Trophoblast cell (in vitro differentiated cells and primary cell): ENCODE data around the gene NPTX1.
A peak's percentile ranks its signal among the peaks of the same experiment; 100 is the strongest.

Experiments used
- DNase-seq, 2 donors: peaks; one replicate each; pipeline ENCODE4 v3.0.0-alpha.2; 2016
- H2AFZ ChIP-seq: 2 replicates; pipeline ENCODE4 v1.6.1; 2013; ENCODE audit warnings: low read length, moderate library complexity, mild to moderate bottlenecking; ENCODE audit not compliant: insufficient read depth, poor library complexity
- H2AK5ac ChIP-seq: 2 replicates; pipeline ENCODE4 v1.6.1; 2013; ENCODE audit warnings: mild to moderate bottlenecking, low read length
- H2BK120ac ChIP-seq: 2 replicates; pipeline ENCODE4 v1.6.1; 2013; ENCODE audit warnings: low read length, mild to moderate bottlenecking, moderate library complexity; ENCODE audit not compliant: insufficient read depth, poor library complexity
- H2BK12ac ChIP-seq: 2 replicates; pipeline ENCODE4 v1.6.1; 2013; ENCODE audit warnings: mild to moderate bottlenecking, low read length, moderate library complexity
- H2BK5ac ChIP-seq: 2 replicates; pipeline ENCODE4 v1.6.1; 2013; ENCODE audit warnings: low read length, low read depth, moderate library complexity, mild to moderate bottlenecking; ENCODE audit not compliant: poor library complexity
- H3K14ac ChIP-seq: 2 replicates; pipeline ENCODE4 v1.6.1; 2013; ENCODE audit warnings: mild to moderate bottlenecking, low read length
- H3K18ac ChIP-seq: 2 replicates; pipeline ENCODE4 v1.6.1; 2013; ENCODE audit warnings: mild to moderate bottlenecking, low read length
- H3K23ac ChIP-seq: 2 replicates; pipeline ENCODE4 v1.6.1; 2013; ENCODE audit warnings: low read length
- H3K27ac ChIP-seq: 2 replicates; pipeline ENCODE4 v1.5.1; 2013; ENCODE audit warnings: low read depth, mild to moderate bottlenecking, inconsistent platforms, low read length, moderate library complexity
- H3K27me3 ChIP-seq: 2 replicates; pipeline ENCODE4 v1.6.1; 2013; ENCODE audit warnings: inconsistent platforms, mild to moderate bottlenecking, low read length, moderate library complexity; ENCODE audit not compliant: insufficient read depth
- H3K36me3 ChIP-seq, 2 experiments: 1 replicate in 1 of 2; 2 replicates in 1 of 2; pipeline ENCODE4 v1.6.1; 2013; ENCODE audit warnings: low read length in 2 of 2, mild to moderate bottlenecking in 2 of 2, moderate library complexity in 1 of 2; ENCODE audit not compliant: insufficient read depth in 2 of 2, control insufficient read depth in 1 of 2
- H3K4ac ChIP-seq: 2 replicates; pipeline ENCODE4 v1.6.1; 2013; ENCODE audit warnings: low read depth, mild to moderate bottlenecking, low read length, moderate library complexity
- H3K4me1 ChIP-seq, 2 experiments: 1 replicate in 1 of 2; 2 replicates in 1 of 2; pipeline ENCODE4 v1.6.1; 2013; ENCODE audit warnings: low read length in 2 of 2, mild to moderate bottlenecking in 2 of 2, moderate library complexity in 1 of 2; ENCODE audit not compliant: insufficient read depth in 2 of 2, control insufficient read depth in 1 of 2
- H3K4me2 ChIP-seq: 2 replicates; pipeline ENCODE4 v1.6.1; 2013; ENCODE audit warnings: inconsistent platforms, mild to moderate bottlenecking, low read length, moderate library complexity
- H3K4me3 ChIP-seq: 2 replicates; pipeline ENCODE4 v1.5.1; 2013; ENCODE audit warnings: mild to moderate bottlenecking, low read depth, low read length, inconsistent platforms
- H3K79me1 ChIP-seq: one replicate; pipeline ENCODE4 v1.6.1; 2013; ENCODE audit warnings: low read length
- H3K79me2 ChIP-seq: 2 replicates; pipeline ENCODE4 v1.6.1; 2013; ENCODE audit warnings: low read length, mild to moderate bottlenecking; ENCODE audit not compliant: control insufficient read depth, insufficient read depth, poor library complexity
- H3K9ac ChIP-seq: 2 replicates; pipeline ENCODE4 v1.6.1; 2013; ENCODE audit warnings: mild to moderate bottlenecking, low read length
- H3K9me3 ChIP-seq: 2 replicates; pipeline ENCODE4 v1.6.1; 2013; ENCODE audit warnings: low read depth, mild to moderate bottlenecking, control low read depth, inconsistent platforms, low read length; ENCODE audit not compliant: insufficient read depth
- H4K12ac ChIP-seq: 2 replicates; pipeline ENCODE4 v1.6.1; 2013; ENCODE audit warnings: low read depth, mild to moderate bottlenecking, low read length, moderate library complexity
- H4K8ac ChIP-seq: 2 replicates; pipeline ENCODE4 v1.6.1; 2013; ENCODE audit warnings: low read depth, mild to moderate bottlenecking, low read length, moderate library complexity
- H4K91ac ChIP-seq: one replicate; pipeline ENCODE4 v1.6.1; 2013; ENCODE audit warnings: low read depth, mild to moderate bottlenecking, low read length, moderate library complexity
- WGBS: extraction: QIAGEN DNeasy Blood & Tissue Kit; methylation state at CpG from one replicate; pipeline ENCODE4 v1.1.7; 2013; ENCODE audit warnings: missing lambda C conversion rate; ENCODE audit not compliant: insufficient read length, insufficient coverage; ENCODE audit errors: extremely low coverage; 5-methylcytosine and 5-hydroxymethylcytosine counted together

NPTX1 gene

DNA sequence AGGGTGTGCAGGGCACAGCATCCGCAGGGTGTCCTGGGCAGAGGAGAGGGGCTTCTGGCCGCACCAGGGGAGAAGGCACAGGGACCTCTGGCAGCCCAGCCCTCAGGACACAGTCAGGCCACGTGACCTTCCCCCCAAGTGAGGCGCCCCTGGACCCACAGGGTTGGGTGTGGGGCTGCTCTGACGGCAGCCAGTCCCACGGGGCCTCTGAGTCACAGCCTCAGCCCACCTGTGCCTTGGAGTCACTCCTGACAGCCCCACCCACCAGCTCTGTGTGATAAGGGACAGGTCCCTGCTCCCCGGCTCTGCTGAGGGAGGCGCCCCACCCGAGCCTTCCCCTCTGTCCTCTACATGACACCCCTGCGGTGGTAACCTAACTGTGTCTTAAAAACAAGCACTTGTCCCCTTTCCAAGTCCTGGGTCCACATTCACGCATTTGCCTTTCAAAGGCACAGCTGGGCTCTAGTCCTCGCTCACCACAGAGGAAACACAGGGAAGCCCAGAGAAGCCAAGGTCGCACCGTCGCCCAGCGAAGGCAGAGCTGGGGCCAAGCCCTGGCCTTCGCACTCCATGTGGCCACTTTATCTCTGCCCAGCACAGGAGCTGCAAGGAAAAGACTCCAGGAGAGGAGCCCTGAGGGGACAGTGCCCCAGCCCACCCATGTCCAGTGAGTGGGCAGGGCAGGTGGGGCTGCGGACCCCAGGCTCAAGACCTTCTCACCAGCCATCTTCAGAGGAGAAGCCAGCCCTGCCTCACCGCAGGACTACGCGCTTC lies 5.1 kb upstream of the NPTX1 start:
- no peak overlapping the region for H3K4me3 ChIP-seq
- no peak overlapping the region for H3K23ac ChIP-seq
- H2BK12ac ChIP-seq = no peak overlapping the region
- no peaks in the 10 kb centered on the region for H3K79me2 ChIP-seq
- no peak overlapping the region for H3K27ac ChIP-seq
- no peak overlapping the region for H4K8ac ChIP-seq
- DNase-seq = no peak
- H2BK120ac ChIP-seq = no peak overlapping the region
- WGBS = no CpG with 5 or more reads among the region's 21 CpGs
- H3K4me2 ChIP-seq = no peak overlapping the region
- H3K4ac ChIP-seq = no peak overlapping the region
- H3K79me1 ChIP-seq = no peaks in the 10 kb centered on the region
- H3K14ac ChIP-seq = no peak overlapping the region
- H2BK5ac ChIP-seq = no peak overlapping the region
- no peak overlapping the region for H3K18ac ChIP-seq
- peaks cover 6% of the 10 kb centered on the region for H3K9me3 ChIP-seq
- no peaks in the 10 kb centered on the region for H3K36me3 ChIP-seq
- H4K12ac ChIP-seq = no peak overlapping the region
- peaks cover 36% of the 10 kb centered on the region for H3K27me3 ChIP-seq
- H3K9ac ChIP-seq = no peak overlapping the region
- no peak overlapping the region for H4K91ac ChIP-seq
- peaks cover 0 to 3% of the 10 kb centered on the region in 2 experiments for H3K4me1 ChIP-seq
- no peak overlapping the region for H2AK5ac ChIP-seq
- no peak overlapping the region for H2AFZ ChIP-seq

- no peak overlapping the region for H3K4me3 ChIP-seq
- H3K79me1 ChIP-seq = no peaks in the 10 kb centered on the region
- H3K4me1 ChIP-seq = peaks cover 3 to 4% of the 10 kb centered on the region in 2 experiments
- no peak overlapping the region for H2AK5ac ChIP-seq
- H2AFZ ChIP-seq = no peak overlapping the region
- peaks cover 48% of the 10 kb centered on the region for H3K27me3 ChIP-seq
- no peaks in the 10 kb centered on the region for H3K79me2 ChIP-seq
- H3K27ac ChIP-seq = no peak overlapping the region
- no peaks in the 10 kb centered on the region for H3K36me3 ChIP-seq
- H4K12ac ChIP-seq = no peak overlapping the region
- no peak overlapping the region for H2BK120ac ChIP-seq
- no peak overlapping the region for H2BK12ac ChIP-seq
- H3K4ac ChIP-seq = no peak overlapping the region
- no peak overlapping the region for H3K14ac ChIP-seq
- H2BK5ac ChIP-seq = no peak overlapping the region
- no peak overlapping the region for H3K18ac ChIP-seq
- H4K8ac ChIP-seq = no peak overlapping the region
- H4K91ac ChIP-seq = no peak overlapping the region
- H3K23ac ChIP-seq = no peak overlapping the region
- no CpG with 5 or more reads among the region's 7 CpGs for WGBS
- no peak for DNase-seq
- H3K4me2 ChIP-seq = no peak overlapping the region
- H3K9me3 ChIP-seq = peaks cover 6% of the 10 kb centered on the region
- no peak overlapping the region for H3K9ac ChIP-seq
Measured at GRCh38 chr17:80480248-80480647, 3.8 kb upstream of the NPTX1 start.

DNA sequence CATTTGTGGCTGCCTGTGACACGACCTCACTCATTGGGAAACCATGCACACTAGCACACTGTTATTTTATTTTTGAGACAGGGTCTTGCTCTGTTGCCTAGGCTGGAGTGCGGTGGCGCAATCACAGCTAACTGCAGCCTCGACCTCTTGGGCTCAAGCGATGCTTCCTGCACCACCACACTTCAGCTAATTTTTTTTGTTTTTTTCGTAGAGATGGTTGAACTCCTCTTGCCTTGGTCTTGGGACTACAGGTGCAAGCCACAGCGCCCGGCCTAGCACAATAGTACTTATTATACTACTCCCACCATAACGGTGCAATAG lies 2.8 kb upstream of the NPTX1 start:
- Histone ChIP-seq H3K9me3 (peaks cover 6% of the 10 kb centered on the region), H3K27ac (no peak overlapping the region), H2AFZ (no peak overlapping the region), H3K4me1 (peaks cover 3 to 4% of the 10 kb centered on the region in 2 experiments), H2BK12ac (no peak overlapping the region), H3K14ac (no peak overlapping the region), H3K4me2 (no peak overlapping the region), H4K12ac (no peak overlapping the region), H2BK120ac (no peak overlapping the region), H3K79me2 (no peaks in the 10 kb centered on the region), H2BK5ac (no peak overlapping the region), H3K4me3 (no peak overlapping the region), H3K9ac (no peak overlapping the region), H3K79me1 (no peaks in the 10 kb centered on the region), H3K23ac (no peak overlapping the region), H3K36me3 (no peaks in the 10 kb centered on the region), H2AK5ac (no peak overlapping the region), H3K27me3 (peaks cover 58% of the 10 kb centered on the region), H3K18ac (no peak overlapping the region), H3K4ac (no peak overlapping the region), H4K91ac (no peak overlapping the region), H4K8ac (no peak overlapping the region)
- WGBS = no CpG with 5 or more reads among the region's 9 CpGs
- DNase-seq = no peak

DNA sequence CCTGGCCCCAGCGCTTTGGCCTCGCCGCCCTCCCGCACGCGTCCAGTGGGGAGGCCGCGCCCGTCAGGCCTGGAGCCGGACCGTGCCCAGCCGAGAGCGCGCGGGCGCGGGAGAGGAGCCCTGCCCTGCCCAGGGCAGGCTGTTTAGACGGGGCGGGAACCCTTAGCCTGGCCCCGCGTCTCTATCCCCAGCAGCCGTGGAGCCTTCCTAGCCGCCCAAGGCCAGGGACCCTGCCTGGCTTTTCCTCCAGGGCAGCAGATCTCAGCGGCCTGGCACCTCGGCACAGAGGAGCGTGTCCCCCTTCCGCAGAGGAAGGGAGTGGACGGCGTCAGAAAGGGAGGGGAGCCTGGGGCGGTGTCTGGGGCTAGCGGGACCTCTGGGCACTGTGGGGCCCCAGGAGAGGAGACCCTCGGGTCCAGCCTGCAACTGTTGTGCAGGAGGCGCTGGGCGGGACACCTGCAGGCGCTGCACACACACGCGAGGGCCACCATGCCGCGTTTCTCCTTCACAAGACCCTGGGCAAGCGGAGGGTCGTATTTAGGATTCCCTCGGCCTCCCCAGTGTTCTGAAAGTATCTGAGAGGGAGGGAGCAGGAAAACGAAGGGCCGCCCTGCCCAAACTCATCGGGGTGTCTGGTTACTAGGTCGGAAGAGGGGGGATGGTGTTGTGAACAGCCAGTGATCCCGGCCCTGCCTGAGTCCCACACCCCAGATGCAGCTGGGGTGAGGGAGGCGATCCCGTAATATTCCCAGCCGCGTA lies 2.3 kb upstream of the NPTX1 start:
- Histone ChIP-seq H3K23ac (no peak overlapping the region), H2AFZ (no peak overlapping the region), H4K12ac (no peak overlapping the region), H3K4ac (no peak overlapping the region), H3K9ac (no peak overlapping the region), H2BK120ac (no peak overlapping the region), H4K8ac (no peak overlapping the region), H3K18ac (no peak overlapping the region), H3K14ac (no peak overlapping the region), H3K27me3 (peaks cover 62% of the 10 kb centered on the region), H3K4me3 (no peak overlapping the region), H3K9me3 (peaks cover 6% of the 10 kb centered on the region), H3K4me1 (peaks cover 3 to 4% of the 10 kb centered on the region in 2 experiments), H3K36me3 (no peaks in the 10 kb centered on the region), H4K91ac (no peak overlapping the region), H3K79me2 (no peaks in the 10 kb centered on the region), H3K79me1 (no peaks in the 10 kb centered on the region), H2BK12ac (no peak overlapping the region), H3K4me2 (peak overlapping the region; percentile 63), H2BK5ac (no peak overlapping the region), H3K27ac (no peak overlapping the region), H2AK5ac (no peak overlapping the region)
- WGBS = no CpG with 5 or more reads among the region's 51 CpGs
- DNase-seq = no peak
